HG03066 (cell line): Measurements from ENCODE around the gene NSL1.

Experiments
- ATAC-seq: cut with Tn5 transposase; IDR thresholded peaks from one replicate; pipeline ENCODE4 v1.9.1; 2021; ENCODE audit warnings: low read depth; ENCODE audit not compliant: unreplicated experiment

The NSL1 gene

GRCh38 chr1:212689196-212689725, 102.3 kb downstream of the NSL1 start:
- no peak for ATAC-seq

GRCh38 chr1:212688341-212689047, 103.1 kb downstream of the NSL1 start:
- ATAC-seq: no peak

GRCh38 chr1:212687811-212688210, 103.8 kb downstream of the NSL1 start:
- no peak for ATAC-seq

- no peak for ATAC-seq
These were observed 105.0 kb downstream of the NSL1 start for GRCh38 chr1:212686591-212686990.

GRCh38 chr1:212686069-212686468, 105.5 kb downstream of the NSL1 start:
- no peak for ATAC-seq

GRCh38 chr1:212685429-212685828, 106.1 kb downstream of the NSL1 start:
- ATAC-seq: no peak

GRCh38 chr1:212684521-212685090, 107.0 kb downstream of the NSL1 start:
- no peak for ATAC-seq

- ATAC-seq: no peak
These were observed 107.5 kb downstream of the NSL1 start for GRCh38 chr1:212684076-212684475.

GRCh38 chr1:212683357-212683722, 108.2 kb downstream of the NSL1 start:
- peak; percentile 78 for ATAC-seq

GRCh38 chr1:212680680-212681389, 110.7 kb downstream of the NSL1 start:
- no peak for ATAC-seq

GRCh38 chr1:212678456-212679410, 112.8 kb downstream of the NSL1 start:
- ATAC-seq: peak; percentile 63

- ATAC-seq: no peak
These were observed 114.0 kb downstream of the NSL1 start for GRCh38 chr1:212677573-212677972.

- ATAC-seq: no peak
These were observed 114.4 kb downstream of the NSL1 start for GRCh38 chr1:212677136-212677535.
